Upper lobe of right lung (tissue), 1 donor: ENCODE results near the gene COMTD1. TPM values are rescaled to one million over a fixed set of nuclear protein-coding genes. Genes with fewer than 3 reads are reported as not detected.
A peak's percentile ranks its signal among the peaks of the same experiment; 100 is the strongest.

Source experiments
- ATAC-seq: fragments of 200-7000 bp; cut with Tn5 transposase; one replicate; pipeline ENCODE4 v1.9.1; 2020; ENCODE audit warnings: mild to moderate bottlenecking, moderate library complexity
- DNase-seq: peaks from one replicate; pipeline ENCODE4 v3.0.0-alpha.2; 2020
- H3K27ac ChIP-seq: fragments of 200-600 bp; one replicate; pipeline ENCODE4 v1.8.0; 2022
- H3K27me3 ChIP-seq: fragments of 200-600 bp; one replicate; pipeline ENCODE4 v1.8.0; 2022; ENCODE audit warnings: mild to moderate bottlenecking
- H3K36me3 ChIP-seq: fragments of 200-600 bp; one replicate; pipeline ENCODE4 v1.8.0; 2022
- H3K4me1 ChIP-seq: fragments of 200-600 bp; one replicate; pipeline ENCODE4 v1.8.0; 2022
- H3K4me3 ChIP-seq: fragments of 200-600 bp; one replicate; pipeline ENCODE4 v1.8.0; 2022; ENCODE audit warnings: mild to moderate bottlenecking
- H3K9me3 ChIP-seq: fragments of 200-600 bp; one replicate; pipeline ENCODE4 v1.8.0; 2022
- CTCF ChIP-seq: fragments of 200-600 bp; IDR thresholded peaks from one replicate; pipeline ENCODE4 v1.8.0; 2022; ENCODE audit warnings: antibody characterized with exemption
- intact Hi-C: fragments of 100-400 bp; cut with DNase I; formaldehyde crosslinking; loops from one replicate; pipeline ENCODE4 v1.11.0; 2022
- total RNA-seq: library from RNA; stranded (reverse); fragmentation: NEBNext Ultra II Directional; extraction: Animal tissue kit (Norgen Biotek cat#: 25700); gene quantifications from one replicate; pipeline ENCODE4 v1.2.1, GENCODE V29; 2021
- donor health status: DM: no; HTN: yes; CAD: no; lungs with severe emphysema.

Gene COMTD1
- total RNA-seq, 1 donor from 2014 or later = 21.8 TPM

- TF ChIP-seq CTCF = no peak
- DNase-seq (no peak), ATAC-seq (no peak)
- Histone ChIP-seq H3K36me3 (peaks cover 42% of the 10 kb centered on the region), H3K4me3 (no peak overlapping the region), H3K27ac (no peak overlapping the region), H3K4me1 (peaks cover 34% of the 10 kb centered on the region), H3K27me3 (no peaks in the 10 kb centered on the region), H3K9me3 (no peaks in the 10 kb centered on the region)
- intact Hi-C loops = loop anchor here (10.0 kb wide), 1 partner anchor 117 kb away; the partner anchor contains the start of gene SAMD8
Observed at GRCh38 chr10:75231672-75232581, 3.8 kb downstream of the COMTD1 start.

GRCh38 chr10:75230600-75231038 lies 5.1 kb downstream of the COMTD1 start:
- TF ChIP-seq CTCF = peak; percentile 94
- intact Hi-C loops = loop anchor here (10.0 kb wide), 1 partner anchor 116 kb away; the partner anchor contains the start of gene SAMD8
- no peak overlapping the region for H3K27ac ChIP-seq

GRCh38 chr10:75229971-75230370 lies 5.8 kb downstream of the COMTD1 start:
- Histone ChIP-seq H3K36me3 (peaks cover 55% of the 10 kb centered on the region), H3K9me3 (no peaks in the 10 kb centered on the region), H3K27me3 (no peaks in the 10 kb centered on the region), H3K27ac (no peak overlapping the region), H3K4me3 (no peak overlapping the region), H3K4me1 (peaks cover 44% of the 10 kb centered on the region)
- no peak for TF ChIP-seq CTCF
- intact Hi-C loops = loop anchor here (10.0 kb wide), 1 partner anchor 115 kb away; the partner anchor contains the start of gene SAMD8
- DNase-seq (no peak), ATAC-seq (no peak)

More at GRCh38 chr10:75230600-75231038, 5.1 kb downstream of the COMTD1 start:
- peak; percentile 93 for DNase-seq
- Histone ChIP-seq H3K9me3 (no peaks in the 10 kb centered on the region), H3K36me3 (peaks cover 50% of the 10 kb centered on the region), H3K27me3 (no peaks in the 10 kb centered on the region), H3K4me3 (no peak overlapping the region), H3K4me1 (peaks cover 38% of the 10 kb centered on the region)
- peak; percentile 56 for ATAC-seq

GRCh38 chr10:75228834-75229233 lies 6.9 kb downstream of the COMTD1 start:
- Histone ChIP-seq H3K4me3 (no peak overlapping the region), H3K9me3 (no peaks in the 10 kb centered on the region), H3K27ac (no peak overlapping the region), H3K27me3 (no peaks in the 10 kb centered on the region), H3K36me3 (peaks cover 67% of the 10 kb centered on the region), H3K4me1 (peaks cover 56% of the 10 kb centered on the region)
- TF ChIP-seq CTCF = no peak
- DNase-seq = no peak
- intact Hi-C loops = no loop called here
- no peak for ATAC-seq

GRCh38 chr10:75228278-75228677 lies 7.5 kb downstream of the COMTD1 start:
- Histone ChIP-seq H3K4me3 (no peak overlapping the region), H3K36me3 (peaks cover 72% of the 10 kb centered on the region), H3K4me1 (peaks cover 61% of the 10 kb centered on the region), H3K27me3 (no peaks in the 10 kb centered on the region), H3K27ac (no peak overlapping the region), H3K9me3 (no peaks in the 10 kb centered on the region)
- no peak for TF ChIP-seq CTCF
- DNase-seq (no peak), ATAC-seq (no peak)
- intact Hi-C loops = no loop called here
